Dedifferentiated amniotic fluid mesenchymal stem cell (primary cell): ENCODE data around the gene MEGF11.

Source experiments
- DNase-seq: peaks from one replicate; pipeline ENCODE4 v3.0.0-alpha.2; 2016; ENCODE audit errors: extremely low spot score

MEGF11 gene

DNA sequence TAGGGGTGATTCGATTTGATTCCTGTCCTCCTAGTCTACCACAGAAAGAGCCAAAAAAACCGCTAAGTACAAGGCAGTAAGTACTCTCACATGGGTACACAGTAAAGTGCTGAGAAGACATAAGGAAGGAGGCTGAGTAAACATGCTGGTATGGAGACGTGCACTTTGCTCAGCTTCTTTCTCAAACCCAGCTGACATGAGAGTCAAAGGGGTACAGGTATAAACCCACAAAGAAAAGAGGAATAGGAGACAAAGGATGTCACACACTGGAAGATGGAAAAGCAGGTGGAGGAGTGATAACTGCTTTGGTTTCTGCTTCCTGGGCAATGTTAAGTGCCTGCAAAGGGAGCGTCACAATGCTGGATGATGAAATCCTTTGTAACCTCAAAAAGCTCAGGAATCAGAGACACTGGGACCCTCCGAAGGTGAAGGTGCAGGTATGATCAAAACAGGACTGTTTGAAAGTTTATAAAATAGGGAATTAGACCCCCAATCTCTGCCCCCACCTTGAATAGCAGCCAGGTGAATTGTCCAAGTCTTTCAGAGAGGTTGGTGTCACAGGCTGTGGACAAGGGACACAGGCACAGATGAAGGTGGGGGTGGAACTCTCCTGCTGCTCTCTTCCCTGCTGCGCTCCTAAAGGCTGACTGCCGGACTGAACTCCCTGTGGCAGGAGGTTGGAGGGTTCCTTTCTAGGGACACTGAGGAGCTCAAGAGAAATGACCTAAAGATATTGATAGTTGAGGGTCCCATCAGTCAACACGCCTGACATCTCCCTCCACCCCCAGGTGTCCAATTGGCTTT lies 282.4 kb downstream of the MEGF11 start:
- no peak for DNase-seq

DNA sequence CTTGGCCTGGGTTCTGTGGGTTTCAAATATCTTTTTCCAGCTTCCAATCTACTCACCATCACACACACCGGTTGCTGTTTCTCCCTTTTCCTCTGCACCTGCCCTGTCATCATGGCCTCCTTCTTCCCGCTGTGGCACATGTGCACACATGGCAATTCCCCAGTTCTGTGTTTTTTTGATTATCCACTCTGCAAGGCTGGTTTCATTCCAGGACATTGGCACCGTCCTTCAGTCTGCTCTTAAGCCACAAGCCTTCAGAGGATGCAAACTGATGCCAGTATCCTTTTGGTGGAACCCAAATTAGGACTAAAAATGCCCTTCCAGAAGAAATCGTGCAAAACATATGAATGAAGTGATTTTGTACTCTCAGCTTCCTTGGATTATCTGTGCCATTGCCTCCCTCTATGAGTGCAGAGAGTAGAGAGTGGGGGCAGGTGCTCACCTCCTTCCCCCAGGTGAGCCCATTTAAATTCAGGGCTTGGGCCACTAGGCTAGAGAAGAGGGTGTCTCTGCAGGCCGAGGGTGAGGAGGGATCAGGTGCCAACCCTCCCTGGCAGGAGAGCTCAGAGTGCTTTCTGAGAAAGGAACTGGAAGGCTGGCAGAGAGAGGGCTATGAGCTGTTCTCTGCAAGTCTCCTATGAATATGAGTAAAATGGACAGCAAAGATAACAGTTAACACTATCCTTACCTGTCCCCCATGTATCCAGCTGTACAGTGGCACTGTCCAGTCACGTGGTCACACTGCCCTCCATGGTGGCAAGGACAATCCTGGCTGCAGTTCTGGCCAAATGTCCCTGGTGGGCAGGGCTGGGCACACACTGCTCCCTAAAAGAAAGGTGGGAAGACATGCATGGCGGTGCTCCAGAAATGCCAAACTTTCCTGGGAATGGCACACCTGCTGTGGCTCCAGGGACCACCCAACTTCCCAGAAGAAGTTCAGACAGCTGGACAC lies 283.4 kb downstream of the MEGF11 start:
- DNase-seq, result no peak

DNA sequence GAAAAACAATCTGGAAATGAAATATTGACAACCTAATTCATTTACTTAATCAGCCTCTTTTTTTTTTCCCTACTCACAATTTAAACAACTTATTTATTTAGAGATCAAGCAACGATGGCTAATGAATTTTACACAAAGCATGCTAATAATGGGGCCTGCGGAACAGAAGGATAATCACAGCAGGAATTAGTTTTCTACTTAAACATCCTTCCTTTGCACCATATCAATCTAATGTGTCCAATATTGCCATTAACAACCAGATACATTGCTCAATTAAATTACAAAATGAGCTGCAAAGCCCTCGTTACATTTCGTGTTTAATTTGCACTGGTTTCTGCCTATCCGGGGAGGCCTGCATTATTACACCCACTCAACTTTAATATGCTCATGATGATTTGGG lies 285.0 kb downstream of the MEGF11 start:
- no peak for DNase-seq

GRCh38 chr15:65964792-65965433 lies 288.6 kb downstream of the MEGF11 start:
- DNase-seq, result no peak

DNA sequence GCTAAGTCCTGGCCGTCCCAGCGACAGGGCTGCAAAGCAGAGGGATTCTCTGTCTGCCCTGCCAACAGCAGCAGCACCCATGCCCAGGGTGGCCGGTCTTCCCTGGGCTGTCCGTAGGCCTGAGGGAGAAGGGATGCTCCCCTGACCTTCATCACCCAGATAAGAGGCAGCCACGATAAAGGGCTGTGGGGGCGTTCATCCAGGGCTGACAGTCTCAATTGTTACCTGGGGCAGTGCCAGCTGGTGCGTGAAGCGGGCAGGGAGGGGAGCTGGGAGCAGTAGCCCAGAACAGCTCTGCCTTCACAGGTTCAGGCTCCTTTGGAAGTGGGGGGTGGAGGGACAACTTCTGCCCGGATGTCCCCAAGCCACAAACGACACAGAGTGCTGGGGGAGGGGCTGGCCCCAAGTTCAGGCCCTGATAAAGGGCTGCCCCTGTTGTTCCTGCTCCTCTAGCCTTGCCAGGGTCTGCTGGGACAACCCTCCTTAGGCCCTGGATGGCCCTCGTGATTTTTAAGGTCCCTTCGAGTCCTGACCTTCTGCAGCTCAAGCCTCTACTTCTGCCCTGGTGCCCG lies 289.6 kb downstream of the MEGF11 start:
- no peak for DNase-seq

- DNase-seq, result no peak
These were observed 290.2 kb downstream of the MEGF11 start for GRCh38 chr15:65963358-65963757.

- DNase-seq, result no peak
These were observed 291.4 kb downstream of the MEGF11 start for GRCh38 chr15:65962187-65962586.

DNA sequence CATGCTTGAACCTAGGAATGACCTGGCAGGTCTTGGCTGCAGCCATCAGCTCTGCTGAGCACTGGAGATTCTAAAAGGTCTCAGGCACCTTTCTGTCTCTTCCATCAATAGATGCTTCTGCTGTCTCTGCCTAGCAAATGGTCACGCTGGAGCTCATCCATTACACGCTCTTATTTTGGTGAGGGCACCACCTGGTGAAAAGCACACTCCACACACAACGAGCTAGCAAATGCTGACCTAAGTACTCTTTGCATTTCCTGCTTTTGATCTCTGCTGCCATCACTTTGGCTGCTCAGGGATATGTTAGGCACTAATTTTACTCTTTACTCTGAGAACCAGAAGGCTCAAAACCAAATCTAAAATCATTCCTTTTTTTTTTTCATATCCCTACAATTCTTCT lies 293.0 kb downstream of the MEGF11 start:
- DNase-seq, result no peak

DNA sequence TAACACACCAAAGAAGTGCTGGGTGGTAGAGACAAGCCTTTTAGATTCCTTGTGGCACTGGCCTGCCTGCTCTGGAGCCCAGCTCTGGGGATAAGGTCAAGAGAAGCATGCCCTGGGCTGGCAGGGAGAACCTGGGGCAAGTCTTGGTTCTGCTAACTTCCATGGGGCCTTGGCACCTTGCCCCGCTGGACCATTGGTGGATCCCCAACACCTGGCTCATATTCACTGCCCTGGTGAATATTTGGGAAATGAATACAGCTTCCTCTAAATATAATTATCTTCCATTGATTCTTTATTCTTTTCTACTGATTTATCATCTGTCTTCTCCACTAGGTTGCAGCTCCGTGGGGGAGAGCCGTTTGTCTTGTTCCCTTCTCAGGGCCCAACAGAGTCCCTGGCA lies 294.7 kb downstream of the MEGF11 start:
- DNase-seq, result no peak

DNA sequence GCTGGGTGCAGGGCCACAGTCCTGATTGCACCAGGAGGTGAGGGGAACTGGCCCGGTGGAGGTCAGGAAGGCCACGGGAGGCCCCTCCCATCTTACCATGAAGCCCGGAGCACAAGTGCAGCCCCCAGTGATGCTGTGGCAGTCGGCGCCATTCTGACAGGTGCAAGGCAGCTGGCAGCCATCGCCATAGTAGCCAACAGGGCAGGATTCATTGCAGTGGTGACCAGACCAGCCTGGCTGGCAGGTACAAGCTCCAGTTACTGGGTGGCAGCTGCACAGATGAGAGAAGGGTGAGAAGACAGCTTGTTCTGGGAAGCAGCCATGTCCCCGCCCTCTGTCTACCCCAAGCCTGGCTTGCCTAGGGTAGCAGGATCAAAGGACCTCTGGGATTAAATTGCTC lies 296.1 kb downstream of the MEGF11 start:
- no peak for DNase-seq

DNA sequence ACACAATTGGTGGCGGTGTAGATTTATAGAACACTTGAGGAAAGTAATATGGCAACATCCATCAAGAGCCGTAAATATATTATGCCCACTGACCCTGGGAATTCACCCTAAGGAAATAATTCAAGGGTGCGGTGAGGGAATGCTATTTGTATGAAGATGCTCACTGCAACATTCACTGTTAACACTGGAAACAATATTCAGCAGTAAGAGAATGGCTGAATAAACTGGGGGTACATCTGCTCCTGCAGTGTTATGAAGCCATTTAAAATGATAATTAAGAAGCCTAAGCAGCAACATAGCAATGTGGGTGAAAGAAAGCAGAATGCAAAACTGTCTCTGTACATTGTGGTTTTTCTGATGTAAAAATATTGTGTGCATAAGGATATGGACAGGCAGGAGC lies 296.7 kb downstream of the MEGF11 start:
- no peak for DNase-seq

DNA sequence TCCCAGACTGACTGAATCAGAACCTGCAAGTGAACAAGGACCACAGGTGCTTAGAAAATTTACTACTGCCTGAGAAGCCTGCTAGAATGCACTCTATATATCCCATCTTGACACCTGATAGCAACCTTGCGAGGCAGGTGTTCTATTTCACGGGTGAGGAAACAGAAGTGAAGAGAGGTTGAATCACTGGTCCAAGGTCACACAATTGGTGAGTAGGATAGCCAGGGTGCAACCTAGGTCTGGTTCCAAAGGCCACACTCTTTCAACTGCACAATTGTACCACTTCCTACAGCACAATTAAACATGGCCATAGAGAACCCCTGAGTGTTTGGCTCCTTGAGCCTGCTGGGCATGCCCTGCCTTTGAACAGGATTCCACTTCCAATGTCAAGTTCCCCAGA lies 297.2 kb downstream of the MEGF11 start:
- DNase-seq, result no peak

GRCh38 chr15:65954289-65954741 lies 299.2 kb downstream of the MEGF11 start:
- no peak for DNase-seq

DNA sequence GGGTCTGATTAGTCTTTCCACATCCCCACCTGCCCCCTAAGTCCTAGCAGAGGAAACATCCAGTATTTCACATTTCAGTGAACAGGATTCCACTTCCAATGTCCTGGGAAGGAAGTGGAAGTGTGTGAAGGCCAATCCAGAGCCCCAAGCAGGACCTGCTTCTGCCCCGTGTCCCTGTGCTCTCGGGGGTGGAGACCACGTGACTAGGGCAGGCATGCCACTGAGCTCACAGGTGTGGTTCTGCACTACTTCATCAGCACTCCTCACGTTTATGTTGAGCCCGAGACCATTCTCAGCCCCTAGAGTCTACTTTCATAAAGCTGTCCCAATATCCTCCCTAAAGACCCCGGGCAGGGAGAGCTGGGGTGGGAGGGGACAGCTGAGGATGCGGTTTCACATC lies 299.9 kb downstream of the MEGF11 start:
- no peak for DNase-seq

DNA sequence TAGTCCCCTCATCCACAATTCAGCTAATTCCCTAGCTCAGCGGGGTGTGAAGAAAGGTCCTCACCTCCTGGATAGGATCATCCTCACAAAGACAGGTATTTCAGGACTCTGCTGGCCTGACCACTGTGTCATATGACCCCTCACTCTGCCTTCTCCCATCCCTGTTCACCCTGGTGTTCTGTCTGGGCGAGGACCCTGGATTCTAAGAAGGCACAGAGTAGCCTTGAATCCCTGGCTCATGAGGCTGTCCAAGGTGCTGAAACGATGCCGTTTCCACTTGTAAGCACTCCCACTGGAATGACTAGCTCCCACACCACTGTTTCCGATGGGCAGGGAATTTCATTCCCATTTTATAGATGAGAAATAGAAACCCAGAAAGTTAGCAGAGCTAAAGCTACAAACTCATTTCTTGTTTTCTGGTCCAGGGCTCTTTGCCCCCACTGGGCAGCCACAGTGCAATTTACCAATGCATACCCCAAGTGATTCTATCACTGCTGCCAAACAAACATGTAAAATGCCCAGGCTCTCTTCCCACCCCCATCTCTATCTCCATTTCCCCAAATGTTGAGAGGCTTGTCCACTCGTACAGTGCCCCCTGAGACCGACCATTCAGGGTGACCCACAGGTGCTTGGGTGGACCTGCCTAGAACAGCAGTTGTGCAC lies 301.0 kb downstream of the MEGF11 start:
- peak; percentile 19 for DNase-seq

- no peak for DNase-seq
These were observed 302.5 kb downstream of the MEGF11 start for GRCh38 chr15:65951007-65951406.

GRCh38 chr15:65949491-65949890 lies 304.1 kb downstream of the MEGF11 start:
- DNase-seq, result no peak

GRCh38 chr15:65949011-65949410 lies 304.5 kb downstream of the MEGF11 start:
- DNase-seq, result no peak

DNA sequence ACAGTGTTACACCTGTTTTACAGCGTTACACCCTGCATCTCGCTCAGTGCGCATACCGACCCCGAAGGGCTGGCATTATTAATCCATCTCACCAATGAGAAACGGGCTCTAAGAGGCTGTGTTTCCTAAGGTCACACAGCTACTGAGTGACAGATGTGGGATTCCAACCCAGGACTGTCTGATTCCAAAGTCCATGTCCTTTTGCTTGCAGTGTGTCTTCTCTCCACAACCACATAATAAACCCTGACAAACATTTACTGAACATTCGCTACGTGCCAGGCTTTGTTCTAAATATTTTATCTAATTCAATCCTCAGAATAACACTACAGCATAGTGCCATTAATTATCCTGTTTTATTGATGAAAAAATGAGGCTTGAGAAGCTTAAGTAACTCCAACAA lies 305.2 kb downstream of the MEGF11 start:
- no peak for DNase-seq

DNA sequence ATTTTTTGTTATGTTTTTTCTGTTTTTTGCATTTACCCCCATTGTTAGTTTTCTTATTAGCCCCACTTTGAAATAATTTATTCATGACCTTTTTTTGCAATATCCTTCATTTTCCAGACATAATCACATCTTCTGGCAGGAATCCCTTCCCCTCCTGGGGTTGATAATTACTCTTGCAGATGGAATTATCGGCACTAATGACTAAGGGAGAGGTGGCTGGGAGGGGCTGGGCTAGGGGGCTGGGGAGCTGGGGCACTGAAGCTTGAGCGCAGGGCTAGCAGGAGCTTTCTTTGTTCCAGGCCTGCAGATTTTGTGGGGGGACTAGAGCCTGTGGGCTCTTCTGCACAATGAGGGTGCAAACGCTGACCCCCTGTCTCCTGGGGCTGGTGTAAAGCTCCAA lies 306.5 kb downstream of the MEGF11 start:
- no peak for DNase-seq

DNA sequence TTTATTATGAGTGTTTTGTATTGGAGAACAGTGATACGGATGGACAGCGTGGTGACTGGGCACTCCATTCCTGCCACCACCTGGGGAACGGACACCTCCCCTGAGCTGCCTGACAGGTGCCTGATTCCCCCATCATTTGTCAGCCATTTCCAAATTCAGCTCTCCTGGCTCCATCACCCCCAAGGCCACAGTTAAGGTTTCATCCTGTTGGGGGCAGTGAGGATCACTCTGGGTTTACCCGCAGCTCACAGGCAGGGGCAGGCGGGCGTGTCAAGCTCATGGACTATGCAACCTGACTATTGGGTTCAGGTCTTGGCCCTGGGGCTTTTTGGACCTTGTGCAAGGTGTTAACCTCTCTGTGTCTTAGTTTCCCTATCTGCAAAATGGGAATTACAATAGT lies 307.9 kb downstream of the MEGF11 start:
- DNase-seq, result no peak
